Stimulated activated CD4-positive, alpha-beta T cell treated with anti-CD3 and anti-CD28 coated beads, Interleukin-12 subunit alpha, Interleukin-12 subunit beta, amount 100 ng/mL, for 24 hours (primary cell): ENCODE data around the gene CDKL5.
"Not testable (repeated sequence)": the region's sequence is repeated elsewhere in the genome, so short reads cannot be mapped to it uniquely, and the experiment has no call there.

Experiments
- DNase-seq, 2 experiments: peaks; one replicate each; pipeline ENCODE4 v3.0.0-alpha.2; 2020; ENCODE audit warnings: low read depth in 2 of 2

CDKL5 gene

DNA sequence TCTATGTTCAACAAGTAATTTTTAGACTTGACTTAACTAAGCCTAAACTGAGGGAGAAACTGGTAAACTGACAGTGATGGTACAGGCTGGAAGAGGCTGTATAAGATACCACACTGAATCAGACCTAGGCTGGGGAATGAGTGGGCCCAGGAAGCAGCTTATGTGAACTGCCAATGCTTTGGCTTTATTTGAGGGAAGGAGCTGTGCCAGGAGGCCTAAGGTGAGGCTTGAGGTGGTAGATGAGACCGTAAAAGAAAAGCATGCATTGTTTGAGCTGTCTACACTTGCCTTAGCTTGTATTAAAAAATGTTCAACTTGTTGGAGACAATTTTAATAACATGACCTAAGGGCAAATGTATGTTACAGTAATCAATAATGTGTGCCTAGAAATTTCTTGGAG lies 150.3 kb downstream of the CDKL5 start:
- DNase-seq, result no peak

DNA sequence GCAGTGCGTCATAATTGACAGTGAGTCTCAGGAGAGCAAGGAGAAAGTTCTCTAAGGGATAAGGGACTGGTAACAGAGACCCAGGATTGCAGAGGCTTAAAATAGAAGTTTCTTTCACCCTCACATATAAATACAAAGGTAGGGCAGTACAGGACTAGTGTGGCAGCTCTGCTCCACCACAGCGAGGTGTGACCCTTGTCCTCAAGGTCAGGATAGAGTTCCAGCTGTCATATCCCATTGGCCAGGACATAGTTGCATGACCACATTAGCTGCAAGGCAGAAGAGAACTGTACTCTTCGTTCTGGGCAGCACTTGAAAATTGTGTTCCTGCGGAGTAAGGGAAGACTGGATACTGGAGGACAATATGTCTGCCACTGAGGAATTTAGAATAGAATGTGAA lies 152.0 kb downstream of the CDKL5 start:
- DNase-seq, result no peak

DNA sequence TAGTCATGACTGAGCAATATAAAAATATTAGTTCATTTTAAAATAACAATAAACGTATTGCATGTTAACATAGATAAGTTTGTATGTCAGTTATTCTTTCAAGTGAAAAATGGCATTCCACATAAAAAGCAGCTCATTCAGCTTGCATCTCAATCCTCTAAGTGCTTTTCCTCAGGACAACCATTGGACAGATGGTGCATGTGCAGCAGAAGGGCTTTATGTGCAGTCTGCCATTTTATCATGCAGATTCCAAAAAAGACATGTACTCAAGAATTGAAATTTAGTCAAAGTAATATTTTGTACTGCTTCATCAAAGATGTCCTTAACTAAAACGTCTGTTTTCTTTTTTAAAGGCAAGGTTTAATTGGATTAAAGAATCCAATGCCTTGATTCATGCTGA lies 153.1 kb downstream of the CDKL5 start:
- no peak for DNase-seq

DNA sequence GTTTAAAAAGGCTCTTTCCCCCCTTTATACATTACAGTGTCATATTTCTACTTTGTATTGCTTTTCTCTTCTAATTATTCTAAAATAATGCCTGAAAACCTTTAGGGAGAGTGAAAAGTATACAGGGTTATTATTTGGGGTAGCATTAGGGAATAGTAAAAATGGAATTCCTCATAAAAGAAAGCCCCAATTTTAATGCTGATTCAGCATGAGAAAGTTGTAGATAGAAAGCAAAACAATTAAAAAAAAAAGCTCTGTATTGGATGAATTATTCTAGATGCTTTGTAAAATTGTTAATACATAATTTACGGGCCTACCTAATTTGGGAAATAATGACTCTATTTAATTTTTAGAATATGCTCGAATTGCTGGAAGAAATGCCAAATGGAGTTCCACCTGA lies 154.1 kb downstream of the CDKL5 start:
- DNase-seq, result no peak

DNA sequence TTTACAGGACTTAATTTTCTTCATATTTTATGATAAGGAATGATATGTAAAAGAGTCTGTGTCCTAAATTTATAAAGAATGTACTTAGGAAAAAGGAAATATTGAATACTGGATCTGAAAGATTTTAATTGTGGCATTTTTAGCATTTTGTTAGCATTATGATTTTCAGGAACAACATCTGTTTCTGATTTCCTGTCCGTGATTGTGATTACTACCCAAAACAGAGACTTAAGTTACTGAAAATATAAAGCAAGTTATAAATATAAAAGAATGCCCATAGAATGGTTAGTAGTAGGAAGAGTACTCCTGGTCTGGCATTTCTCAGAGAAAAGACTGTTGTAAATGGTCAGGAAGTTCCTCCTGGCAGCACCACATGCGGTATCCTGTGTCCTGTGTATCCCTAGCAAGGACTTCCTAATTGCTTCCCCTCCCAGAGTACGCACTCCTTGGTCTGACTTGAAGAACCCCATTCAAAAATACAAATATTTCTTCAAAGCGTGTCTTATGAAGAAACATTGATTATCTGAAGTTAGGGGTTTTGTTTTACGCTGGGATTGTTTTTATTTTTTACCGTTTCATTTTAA lies 157.6 kb downstream of the CDKL5 start:
- no peak for DNase-seq

DNA sequence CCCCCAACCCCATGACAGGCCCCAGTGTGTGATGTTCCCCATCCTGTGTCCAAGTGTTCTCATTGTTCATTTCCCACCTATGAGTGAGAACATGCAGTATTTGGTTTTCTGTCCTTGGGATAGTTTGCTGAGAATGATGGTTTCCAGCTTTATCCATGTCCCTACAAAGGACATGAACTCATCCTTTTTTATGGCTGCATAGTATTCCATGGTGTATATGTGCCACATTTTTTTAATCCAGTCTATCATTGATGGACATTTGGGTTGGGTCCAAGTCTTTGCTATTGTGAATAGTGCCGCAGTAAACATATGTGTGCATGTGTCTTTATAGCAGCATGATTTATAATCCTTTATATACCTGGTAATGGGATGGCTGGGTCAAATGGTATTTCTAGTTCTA lies 163.9 kb downstream of the CDKL5 start:
- DNase-seq, result not testable (repeated sequence)

DNA sequence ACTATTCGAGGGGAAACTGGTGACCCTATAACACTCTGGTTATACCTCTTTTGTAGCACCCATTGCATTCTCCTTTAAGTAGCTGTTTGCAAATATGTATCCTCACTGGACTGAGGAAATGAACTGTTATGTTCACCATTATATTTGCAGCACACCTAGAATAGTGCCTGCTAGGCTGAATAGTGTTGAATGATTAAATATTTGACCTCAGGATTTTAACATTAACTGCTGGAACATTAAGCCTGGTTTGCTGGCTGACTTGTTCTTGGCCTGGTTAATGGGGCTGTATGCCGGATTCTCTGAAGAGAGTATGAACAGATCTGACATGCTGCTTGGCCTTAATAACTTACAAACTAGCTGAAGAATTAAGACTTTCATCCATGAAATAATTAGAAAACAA lies 166.4 kb downstream of the CDKL5 start:
- DNase-seq, result no peak

DNA sequence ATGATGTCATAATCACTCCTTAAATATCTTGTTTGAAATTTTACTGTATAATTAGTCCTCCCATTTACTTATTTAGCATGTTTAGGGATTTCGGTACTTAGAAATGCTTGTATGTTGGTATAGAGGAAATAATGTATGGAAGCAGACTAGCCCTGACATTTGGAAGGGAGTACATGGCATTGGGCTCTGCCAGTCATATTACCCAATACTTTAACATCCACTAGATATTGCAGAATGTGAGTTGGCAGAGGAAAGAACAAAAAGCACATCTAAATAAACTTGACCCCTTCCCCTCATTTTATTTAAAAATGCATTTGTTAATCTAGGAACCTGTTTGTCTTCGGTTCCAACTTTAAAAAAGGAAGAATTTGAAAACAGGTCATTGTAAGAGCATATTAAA lies 168.7 kb downstream of the CDKL5 start:
- DNase-seq, result no peak

DNA sequence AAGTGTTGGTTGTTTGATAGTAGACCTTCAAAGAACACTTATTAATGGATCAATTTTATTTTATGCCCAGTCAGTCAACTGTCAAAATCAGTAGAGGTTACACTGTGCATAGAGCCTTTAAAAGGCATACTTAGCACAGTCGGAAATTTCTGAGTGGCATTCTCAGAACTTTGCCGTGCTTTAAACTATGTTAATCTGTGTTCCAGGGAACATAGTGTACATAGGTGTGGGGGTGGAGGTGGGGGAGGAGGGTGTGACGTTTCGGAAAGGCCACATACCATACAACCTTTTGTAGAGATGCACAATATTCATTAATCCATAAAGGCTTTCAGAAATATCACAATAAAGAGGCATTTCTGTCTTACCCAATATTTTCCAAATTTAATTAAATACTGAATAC lies 170.7 kb downstream of the CDKL5 start:
- DNase-seq, result no peak

DNA sequence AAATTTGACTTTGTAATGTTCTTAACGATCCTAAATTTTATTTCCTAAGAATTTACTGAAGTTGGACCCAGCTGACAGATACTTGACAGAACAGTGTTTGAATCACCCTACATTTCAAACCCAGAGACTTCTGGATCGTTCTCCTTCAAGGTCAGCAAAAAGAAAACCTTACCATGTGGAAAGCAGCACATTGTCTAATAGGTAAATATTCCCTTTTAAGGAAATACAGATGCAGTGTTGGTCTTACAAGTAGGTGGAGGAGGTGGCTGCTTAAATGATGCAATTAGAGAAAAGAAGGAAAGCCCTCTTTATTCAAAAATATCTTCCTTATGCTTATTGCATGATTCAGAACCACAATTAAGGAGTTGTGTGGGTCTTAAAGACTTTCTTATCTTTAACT lies 173.0 kb downstream of the CDKL5 start:
- no peak for DNase-seq

DNA sequence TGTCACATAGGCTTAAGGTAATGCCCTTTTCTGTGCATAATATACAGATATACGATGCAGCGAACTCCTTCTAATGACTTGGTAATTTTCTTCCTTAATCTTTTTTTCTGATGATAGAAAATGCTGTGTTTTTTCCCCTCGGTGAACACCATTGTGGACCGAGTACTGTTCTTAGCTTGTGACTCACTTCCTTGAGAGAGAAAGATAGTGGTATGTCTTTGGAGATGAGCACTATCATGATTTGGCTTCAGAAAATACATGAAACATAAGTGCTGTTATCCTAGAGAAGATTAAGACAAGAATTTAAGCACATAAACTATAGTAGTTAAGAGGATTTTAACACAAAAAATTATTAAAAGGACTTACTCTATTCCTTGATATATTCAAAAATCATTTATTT lies 182.6 kb downstream of the CDKL5 start:
- DNase-seq, result no peak

DNA sequence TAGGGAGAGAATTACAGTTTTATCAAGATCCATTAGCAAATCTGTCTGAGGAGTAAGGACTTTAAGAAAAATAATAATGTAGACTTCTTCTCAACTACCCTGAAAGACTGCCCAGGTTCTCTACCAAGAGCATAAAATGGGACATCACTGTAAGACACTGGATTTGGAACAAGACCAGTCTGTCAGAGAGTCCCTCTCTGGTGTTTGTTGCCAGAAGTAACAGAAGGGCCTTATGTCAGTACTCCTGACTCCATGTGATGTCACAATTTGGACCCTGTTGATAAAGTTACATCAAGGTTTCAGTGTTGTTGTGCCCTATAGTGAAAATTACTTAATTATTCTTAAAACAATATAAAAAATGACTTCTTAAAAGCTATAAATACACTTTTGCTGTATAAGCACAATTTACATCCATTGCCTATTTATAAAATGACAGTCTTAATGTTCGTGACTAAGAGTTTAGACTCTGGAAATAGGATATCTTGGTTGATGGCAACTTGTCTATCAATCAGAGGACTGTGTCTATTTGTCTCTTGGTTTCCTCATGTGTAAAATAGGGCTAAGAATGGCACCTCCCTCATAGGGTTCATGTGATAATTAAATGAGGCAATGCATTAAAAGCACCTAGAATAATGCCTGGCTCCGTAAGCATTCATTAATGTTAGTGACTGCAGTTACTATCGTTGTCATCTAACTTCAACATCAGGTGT lies 188.7 kb downstream of the CDKL5 start:
- DNase-seq, result no peak

DNA sequence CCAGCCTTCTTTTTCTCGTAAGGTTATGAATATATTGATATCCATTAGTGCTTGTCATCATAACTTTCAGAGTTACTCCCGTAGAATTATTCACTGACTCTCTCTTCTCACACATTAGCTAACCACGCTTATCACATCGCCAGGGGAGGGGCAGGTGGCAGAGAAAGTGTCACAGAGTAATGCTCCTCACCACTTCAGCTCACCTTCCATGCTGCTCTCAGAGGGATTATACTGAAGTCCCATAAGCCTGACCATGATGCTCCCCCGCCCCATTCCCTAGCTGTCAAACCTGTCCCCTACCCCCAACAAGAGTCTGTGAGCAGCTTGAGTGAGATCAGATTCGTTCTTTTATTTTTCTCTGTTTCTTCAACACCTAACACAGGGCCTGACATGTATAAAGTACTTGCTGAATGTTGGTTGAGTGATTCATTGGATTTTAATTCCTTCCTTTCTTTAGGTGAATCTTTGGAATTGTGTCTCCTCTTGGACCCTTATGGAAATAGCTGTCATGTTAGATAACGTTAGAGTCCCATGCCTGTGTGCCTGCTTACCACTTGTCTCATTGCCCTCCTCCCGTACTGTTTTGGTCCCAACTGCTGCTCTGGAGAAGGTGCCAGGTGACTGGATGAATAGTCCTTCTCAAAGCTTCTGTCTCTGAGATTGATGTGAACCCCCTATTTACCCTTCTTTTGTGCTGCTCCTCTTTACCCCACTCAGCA lies 191.4 kb downstream of the CDKL5 start:
- DNase-seq, result no peak

DNA sequence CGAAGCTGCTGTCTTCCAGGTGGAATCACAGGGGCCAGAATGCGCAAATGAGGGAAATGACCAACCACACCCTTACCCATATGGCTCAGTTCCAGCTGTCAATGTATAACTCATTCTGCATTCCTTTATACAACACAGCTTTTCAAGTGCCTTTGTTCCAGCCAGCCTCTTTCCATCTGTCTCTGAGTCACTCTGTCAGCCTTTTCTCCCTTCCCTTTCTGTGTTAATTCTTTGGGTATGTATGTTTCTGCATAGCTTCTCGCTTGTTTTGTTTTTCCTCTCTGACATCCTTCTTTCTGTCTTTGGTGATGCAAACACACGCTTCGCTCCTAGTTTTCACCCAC lies 192.0 kb downstream of the CDKL5 start:
- DNase-seq, result no peak

DNA sequence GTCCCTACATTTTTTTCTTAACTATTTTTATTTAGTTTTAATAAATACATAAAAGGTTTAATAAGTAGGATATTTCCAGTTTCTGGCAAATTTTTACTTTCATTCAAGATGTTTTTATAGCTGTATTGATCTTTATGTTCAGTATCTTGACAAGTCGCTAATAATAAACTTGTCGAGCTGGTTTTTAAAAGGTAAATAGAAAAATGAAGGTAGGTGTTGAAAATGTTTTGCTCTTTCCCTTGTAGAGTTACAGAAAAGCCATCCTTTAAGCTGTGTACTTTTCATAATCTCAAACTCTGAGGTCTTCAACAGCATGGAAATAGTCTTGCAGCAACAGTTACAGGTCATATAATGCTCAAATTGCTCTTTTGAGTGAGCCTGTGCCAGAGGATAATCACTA lies 193.9 kb downstream of the CDKL5 start:
- DNase-seq, result no peak

DNA sequence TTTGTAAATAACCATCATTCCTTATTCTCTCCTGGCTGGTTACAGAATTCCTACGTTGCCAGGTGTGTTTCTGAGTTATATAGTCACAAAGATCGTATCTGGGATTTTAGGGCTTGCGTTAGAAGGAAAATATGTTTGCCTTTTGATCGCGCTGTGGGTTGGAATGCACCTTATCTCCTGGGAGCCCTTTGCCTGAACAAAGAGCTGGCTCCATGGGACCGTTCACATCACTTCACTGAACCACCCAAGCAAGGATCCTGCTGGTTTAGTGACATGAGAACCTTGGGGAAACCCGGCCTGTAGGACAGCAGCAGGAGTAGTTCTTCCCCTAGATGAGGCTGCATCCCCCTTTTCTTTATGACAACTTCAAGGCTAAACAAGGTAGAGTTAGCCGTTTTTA lies 194.9 kb downstream of the CDKL5 start:
- no peak for DNase-seq

DNA sequence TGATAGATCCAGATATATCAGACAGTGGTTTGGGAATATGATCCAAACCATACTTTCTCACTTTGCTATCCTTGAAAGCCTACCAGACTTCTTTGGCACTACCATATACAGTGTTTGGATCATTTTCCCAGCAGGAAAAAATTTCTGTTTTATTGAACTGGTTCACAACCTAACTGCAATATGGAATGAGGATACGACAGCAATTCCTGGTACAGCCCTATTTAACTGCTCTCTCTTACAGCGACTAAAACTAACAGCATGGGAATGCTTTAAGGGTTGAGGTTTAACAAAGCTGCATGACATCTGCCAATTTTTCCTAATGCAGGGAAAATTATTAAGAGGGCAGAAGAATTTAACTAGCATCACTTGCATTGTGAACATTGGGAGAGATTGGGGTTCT lies 199.2 kb downstream of the CDKL5 start:
- DNase-seq, result no peak

DNA sequence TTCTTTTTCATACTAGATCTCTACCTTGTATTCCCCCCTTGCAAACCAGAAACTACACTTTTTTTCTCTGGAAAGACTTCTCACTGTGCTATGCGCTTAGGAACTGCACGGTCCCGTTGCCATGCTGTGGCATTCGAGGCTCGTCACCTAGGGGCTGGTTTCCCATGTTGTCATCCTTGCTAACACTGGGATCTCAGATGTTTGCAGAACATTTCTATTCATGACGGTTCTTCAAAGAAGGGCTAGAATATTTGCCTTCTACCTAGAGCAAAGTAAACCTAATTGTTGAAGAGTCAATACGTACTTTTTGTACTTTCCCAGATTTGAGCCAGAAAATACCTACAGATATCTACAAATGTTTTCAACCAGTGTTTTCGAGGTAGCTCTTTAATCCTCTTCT lies 205.5 kb downstream of the CDKL5 start:
- DNase-seq, result no peak

DNA sequence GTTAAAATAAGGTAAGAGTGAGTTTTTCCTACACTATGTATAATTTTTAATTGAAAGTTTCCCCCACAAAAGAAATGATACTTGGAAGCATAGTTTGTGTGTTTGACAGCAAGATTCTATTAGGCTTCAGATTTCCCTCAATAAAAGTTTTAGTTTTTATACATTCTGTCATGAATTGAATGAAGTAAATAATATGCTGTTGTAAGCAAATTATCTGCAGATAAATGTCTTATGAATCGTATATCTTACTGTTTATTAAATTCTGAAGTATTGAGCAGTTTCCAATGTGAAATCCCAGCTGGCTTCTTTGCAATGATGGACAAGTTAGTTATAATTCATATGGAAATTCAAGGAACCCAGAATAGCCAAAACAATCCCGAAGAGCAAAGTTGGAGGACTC lies 213.0 kb downstream of the CDKL5 start:
- no peak for DNase-seq

DNA sequence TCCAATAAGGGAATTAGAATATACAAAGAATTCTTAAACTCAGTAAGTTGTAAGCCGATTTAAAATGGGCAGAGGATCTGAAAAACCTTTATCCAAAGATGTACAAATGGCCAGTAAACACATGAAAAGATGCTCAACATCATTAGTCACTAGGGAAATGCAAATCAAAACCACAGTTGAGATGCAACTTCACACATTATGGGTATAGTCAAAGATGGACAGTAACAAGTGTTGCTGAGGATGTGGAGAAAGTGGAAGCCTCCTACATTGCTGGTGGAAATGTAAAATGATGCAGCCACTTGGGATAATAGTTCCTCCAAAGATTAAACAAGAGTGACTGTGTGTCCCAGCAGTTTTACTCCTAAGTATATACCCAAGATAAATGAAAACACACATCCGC lies 213.9 kb downstream of the CDKL5 start:
- no peak for DNase-seq

DNA sequence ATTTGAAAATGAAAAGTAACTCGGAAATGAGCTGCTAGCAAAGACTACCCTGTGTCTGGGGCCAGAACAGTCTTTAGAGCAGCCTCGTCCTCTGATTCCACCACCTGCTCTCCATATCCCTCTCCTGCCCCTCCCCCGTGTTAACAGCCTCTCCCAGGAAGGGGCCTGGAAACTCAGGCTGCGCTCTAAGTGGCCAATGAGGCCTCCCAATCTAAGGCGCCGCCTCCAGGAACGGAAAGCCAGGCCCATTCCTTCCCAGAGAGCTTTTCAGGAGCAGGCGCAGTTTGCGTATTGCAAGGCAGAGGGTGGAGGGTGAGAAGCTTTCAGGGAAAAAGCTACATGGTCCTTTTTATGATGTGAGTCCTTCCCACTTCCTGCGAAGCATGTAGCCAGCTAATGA lies 215.3 kb downstream of the CDKL5 start:
- no peak for DNase-seq

DNA sequence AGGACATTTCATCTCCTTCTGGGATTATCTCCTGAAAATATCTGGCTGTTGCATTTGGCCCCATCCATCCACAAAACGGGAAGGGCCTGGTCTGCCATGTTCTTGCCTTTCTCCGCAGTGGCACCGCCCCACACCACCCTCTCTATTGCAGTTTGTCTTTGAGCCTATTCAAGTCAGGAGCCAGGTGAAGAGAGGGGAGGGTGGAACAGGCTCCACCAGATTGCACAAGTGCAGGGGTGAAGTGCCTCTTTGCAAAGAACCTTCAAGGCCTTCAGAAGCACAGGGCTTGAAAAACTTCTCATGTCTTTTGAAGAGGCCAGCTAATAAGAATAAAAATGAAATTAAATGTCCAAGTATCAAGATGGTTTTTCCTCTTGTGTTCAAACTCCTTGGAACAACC lies 217.8 kb downstream of the CDKL5 start:
- no peak for DNase-seq

DNA sequence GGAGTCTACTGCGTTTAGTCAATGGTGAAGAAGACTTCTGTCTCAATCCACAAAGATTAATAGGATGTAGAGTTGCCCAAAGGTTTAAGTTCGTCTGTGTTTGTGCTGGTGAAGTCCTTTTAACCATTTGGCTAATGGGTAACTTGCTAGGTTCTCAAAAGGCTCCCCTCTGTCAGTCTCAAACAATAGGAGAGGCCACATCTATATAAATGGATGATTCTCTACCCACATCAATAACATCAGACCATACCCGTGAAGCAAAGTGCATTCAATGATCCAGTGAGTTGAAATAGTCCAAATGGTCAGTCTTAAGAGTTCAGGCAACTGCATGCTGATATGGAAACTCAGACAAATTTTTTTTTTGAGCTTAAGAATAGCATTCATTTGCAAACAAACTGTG lies 218.4 kb downstream of the CDKL5 start:
- DNase-seq, result no peak

DNA sequence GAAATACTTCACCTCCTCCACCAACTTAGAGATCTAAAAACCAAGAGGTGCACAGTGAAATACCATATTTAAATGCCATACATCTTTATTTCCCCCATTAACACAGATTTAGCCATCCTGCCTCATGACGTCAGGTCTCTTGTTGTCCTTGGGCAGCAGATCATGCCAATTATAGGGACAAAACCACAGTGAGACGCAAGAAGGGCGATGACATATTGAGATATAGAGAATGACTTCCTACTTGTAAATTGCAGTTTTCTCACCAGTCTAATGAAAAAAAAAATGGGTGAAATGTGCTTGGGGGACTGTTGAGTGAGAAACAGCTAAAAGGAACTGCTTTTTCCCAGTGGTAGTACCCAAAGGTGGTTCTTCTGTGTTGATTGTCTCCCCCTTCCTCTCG lies 222.2 kb downstream of the CDKL5 start:
- no peak for DNase-seq
